AG09319 (cell line): Measurements from ENCODE around the gene SERPINA3.
A peak's percentile ranks its signal among the peaks of the same experiment; 100 is the strongest.
"Not testable (repeated sequence)": the region's sequence is repeated elsewhere in the genome, so short reads cannot be mapped to it uniquely, and the experiment has no call there.

Experiments used
- DNase-seq: peaks from one replicate; pipeline ENCODE4 v3.0.0-alpha.2; 2010; ENCODE audit warnings: low read depth; ENCODE audit errors: extremely low read depth
- TF ChIP-seq, protein P1 (sequence below): IDR thresholded peaks from 2 replicates; pipeline ENCODE4 v1.5.1; 2011; ENCODE audit warnings: low read depth, mild to moderate bottlenecking, inconsistent platforms, low read length, moderate library complexity

Gene SERPINA3

DNA sequence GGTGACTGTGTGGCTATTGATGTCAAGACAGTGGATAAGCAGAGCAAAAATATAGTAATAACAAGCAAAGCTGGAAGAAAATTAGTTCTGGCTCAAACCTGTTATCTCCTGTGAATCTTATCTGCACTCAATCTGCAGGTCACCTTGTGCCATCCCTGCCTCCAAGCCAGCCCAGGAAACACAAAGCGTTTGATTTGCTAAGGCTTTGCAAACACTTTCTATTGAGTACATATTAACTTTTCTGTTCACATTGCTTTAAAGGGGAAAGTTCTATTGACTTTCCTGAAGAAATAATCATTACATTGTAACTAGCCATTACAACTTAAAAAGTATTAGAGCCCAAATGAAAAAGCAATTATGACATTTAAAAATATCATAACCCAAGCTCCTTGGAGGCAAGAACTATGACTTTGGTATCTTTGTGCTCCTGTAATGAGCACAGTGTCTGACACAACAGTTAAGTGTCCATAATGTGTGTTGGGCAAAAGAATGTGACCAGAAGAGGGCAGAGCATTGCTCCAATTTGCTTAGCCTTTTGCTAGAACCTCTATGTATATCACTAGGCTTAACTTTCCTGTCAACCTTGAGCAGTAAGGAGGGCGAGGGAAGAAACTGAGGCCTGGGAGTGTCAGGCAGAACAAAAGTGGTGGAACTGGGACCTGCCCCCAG lies 24.7 kb downstream of the SERPINA3 start:
- no peak for DNase-seq
- TF ChIP-seq, protein P1, sequence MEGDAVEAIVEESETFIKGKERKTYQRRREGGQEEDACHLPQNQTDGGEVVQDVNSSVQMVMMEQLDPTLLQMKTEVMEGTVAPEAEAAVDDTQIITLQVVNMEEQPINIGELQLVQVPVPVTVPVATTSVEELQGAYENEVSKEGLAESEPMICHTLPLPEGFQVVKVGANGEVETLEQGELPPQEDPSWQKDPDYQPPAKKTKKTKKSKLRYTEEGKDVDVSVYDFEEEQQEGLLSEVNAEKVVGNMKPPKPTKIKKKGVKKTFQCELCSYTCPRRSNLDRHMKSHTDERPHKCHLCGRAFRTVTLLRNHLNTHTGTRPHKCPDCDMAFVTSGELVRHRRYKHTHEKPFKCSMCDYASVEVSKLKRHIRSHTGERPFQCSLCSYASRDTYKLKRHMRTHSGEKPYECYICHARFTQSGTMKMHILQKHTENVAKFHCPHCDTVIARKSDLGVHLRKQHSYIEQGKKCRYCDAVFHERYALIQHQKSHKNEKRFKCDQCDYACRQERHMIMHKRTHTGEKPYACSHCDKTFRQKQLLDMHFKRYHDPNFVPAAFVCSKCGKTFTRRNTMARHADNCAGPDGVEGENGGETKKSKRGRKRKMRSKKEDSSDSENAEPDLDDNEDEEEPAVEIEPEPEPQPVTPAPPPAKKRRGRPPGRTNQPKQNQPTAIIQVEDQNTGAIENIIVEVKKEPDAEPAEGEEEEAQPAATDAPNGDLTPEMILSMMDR = peak; percentile 10

DNA sequence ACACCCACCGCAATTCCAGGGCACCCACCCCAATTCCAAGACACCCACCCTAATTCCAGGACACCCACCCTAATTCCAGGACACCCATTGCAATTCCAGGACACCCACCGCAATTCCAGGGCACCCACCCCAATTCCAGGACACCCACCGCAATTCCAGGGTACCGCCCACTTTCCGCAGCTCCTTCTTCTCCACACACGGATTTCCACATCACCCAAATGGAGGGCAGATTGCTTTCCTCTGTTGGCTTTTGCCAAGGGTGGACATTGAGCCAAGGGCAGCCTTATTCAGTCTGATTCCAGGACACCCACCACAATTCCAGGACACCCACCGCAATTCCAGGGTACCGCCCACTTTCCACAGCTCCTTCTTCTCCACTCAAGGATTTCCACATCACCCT lies 25.6 kb downstream of the SERPINA3 start:
- DNase-seq = not testable (repeated sequence)

DNA sequence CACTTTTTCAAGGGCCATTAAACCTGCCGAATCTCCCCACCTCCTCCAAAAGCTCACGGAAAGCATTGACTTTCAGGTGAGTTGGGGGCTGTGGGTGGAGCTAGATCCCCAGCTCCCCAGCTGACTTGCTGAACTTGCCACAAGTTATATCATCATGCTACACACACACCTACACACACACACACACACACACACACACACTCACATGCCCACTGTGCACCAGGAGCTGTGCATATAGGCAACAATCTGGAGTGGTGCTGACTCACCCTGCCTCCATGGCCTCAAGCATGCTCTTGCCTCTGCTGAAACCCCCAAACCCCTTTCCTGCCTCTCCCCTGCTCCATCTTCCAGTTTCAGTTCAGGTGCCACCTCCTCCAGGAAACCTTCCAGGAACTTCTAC lies 26.1 kb downstream of the SERPINA3 start:
- TF ChIP-seq, protein P1 = no peak
- DNase-seq = no peak

DNA sequence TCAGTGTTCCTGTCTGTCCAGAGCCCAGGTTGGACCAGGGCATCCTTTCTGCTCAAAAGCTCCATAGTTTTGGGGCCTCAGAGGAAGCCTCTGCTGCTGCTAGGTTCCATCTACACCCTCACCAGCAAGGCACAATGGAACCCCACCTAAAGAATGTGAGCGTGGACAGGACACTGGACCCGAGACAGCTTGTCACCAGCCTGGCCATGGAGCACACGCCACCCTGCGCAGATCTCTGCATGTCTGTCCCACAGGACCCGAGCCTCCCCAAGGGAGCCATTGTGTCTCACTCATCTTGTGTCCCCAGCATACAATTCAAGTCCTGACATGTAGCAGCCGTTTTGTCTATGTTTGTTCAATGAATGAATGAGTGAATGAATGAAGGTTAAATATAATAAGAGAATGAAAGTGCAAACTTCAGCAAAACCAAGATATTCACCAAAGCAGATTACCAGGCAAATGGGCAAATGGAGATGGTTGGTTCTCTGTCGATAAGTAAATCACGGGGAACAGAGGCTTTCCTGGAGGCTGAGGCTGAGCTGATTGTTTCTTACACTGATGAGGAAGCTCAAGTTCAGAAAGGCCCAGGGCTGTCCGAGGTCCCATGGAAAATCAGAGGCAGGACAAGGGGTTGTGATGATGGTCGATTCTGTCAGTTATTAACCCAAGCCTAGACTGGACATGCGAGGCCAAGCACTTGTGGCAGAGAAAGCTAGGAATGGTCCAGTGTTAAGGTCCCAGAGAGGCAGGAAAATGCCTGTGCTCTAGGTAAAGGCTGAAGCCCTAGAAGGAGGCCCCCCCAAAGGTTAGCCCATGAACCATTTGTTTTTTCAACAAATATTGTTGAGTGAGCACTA lies 27.0 kb downstream of the SERPINA3 start:
- no peak for DNase-seq
- TF ChIP-seq, protein P1 = no peak

DNA sequence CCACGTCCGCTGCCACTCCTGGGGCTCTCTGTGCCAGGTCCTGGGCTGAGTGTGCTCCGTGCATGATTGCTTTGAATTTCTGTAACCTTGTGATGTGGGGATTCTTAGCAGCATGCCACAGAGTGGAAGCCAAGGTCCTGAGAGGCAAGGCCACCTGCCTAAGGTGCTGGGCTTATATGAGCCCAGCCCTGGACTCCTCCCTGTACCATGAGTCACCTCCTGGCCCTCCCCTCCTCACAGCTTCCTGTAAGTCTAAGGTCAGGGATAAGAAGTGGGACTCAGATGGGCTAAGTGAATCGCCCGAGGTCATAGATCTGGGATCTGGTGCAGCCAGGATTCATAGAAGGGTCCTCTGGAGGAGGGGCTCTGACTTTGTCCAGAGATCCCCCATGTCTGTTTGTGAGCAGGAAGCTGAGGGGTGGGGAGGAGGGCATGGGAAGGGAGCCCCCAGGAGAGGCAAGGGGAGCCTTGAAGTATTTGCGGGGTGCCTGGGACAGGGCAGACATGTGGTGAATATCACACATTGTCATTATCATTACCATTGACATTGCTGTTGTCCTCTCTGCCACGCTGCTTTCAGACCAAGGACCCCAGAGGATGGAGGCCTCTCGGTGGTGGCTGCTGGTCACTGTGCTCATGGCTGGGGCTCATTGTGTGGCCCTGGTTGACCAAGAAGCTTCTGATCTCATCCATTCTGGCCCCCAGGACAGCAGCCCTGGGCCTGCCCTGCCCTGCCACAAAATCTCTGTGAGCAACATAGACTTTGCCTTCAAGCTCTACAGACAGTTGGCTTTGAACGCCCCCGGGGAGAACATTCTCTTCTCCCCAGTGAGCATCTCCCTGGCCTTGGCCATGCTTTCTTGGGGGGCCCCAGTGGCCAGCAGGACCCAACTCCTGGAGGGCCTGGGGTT lies 28.8 kb downstream of the SERPINA3 start:
- DNase-seq = no peak
- TF ChIP-seq, protein P1 = no peak

DNA sequence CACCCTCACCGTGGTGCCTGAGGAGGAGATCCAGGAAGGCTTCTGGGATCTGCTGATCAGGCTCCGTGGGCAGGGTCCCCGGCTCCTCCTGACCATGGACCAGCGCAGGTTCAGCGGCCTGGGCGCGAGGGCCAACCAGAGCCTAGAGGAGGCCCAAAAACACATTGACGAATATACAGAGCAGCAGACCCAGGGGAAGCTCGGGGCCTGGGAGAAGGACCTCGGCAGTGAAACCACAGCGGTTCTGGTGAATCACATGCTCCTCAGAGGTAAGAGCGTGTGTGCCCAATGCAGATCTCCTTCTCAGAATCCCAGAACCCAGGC lies 29.4 kb downstream of the SERPINA3 start:
- DNase-seq = no peak
- TF ChIP-seq, protein P1 = no peak

DNA sequence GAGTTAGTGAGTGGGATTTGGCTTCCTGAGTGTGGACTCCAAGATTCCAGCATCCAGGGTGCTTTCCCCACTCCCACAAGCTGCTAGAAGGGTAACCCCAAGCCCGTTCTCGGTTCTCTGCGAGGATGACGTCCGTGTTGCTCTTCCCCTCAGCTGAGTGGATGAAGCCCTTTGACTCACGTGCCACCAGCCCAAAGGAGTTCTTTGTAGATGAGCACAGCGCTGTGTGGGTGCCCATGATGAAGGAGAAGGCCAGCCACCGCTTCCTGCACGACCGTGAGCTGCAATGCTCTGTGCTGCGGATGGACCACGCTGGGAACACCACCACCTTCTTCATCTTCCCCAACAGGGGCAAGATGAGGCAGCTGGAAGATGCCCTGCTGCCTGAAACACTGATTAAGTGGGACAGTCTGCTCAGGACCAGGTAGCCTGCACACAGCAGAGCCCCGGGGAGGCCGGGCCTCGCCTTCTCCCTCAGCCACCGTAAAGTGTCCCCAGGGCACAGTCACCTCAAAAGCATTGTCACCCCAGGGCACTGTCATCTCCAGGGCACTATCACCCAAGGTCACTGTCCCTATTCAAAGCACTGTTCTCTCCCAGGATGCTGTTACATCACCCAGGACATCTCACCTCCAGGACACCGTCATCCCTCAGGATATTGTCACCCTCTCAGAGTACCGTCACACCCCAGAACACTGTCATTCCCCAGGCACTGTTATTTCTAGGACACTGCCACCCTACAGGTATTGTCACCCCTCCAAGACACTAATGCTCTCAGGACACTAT lies 31.3 kb downstream of the SERPINA3 start:
- DNase-seq = no peak
- TF ChIP-seq, protein P1 = no peak
